Measurements from ENCODE around the gene PPP2R3B. TPM values are rescaled to one million over a fixed set of nuclear protein-coding genes. Genes with fewer than 3 reads are reported as not detected.

The PPP2R3B gene
- total RNA-seq, 1 donor from 2014 or later, result 9.3 TPM

GRCh38 chrX:323721-324628 is 62.7 kb downstream of the PPP2R3B start:
- ATAC-seq (peak; percentile 59), DNase-seq (ENCODE audit: low spot score) (peak; percentile 61)

- ATAC-seq (no peak), DNase-seq (ENCODE audit: low spot score) (no peak)
These were observed 66.5 kb downstream of the PPP2R3B start for GRCh38 chrX:320126-320783.

GRCh38 chrX:319579-320125 is 67.1 kb downstream of the PPP2R3B start:
- no peak for DNase-seq (ENCODE audit: low spot score)

GRCh38 chrX:318739-319578 is 67.7 kb downstream of the PPP2R3B start, which contains the start of gene GTPBP6:
TSS of gene GTPBP6 (minus strand) at chrX:318796. CDS start at chrX:318787, 9 bp downstream.
- peak; percentile 100 for DNase-seq (ENCODE audit: low spot score)
- ATAC-seq, result peak; percentile 68

More at GRCh38 chrX:319579-320125, 67.1 kb downstream of the PPP2R3B start:
- ATAC-seq, result no peak

- peak; percentile 97 for DNase-seq (ENCODE audit: low spot score)
These were observed 68.5 kb downstream of the PPP2R3B start for GRCh38 chrX:318068-318738.

GRCh38 chrX:317424-318067 is 69.2 kb downstream of the PPP2R3B start:
- no peak for ATAC-seq
- DNase-seq (ENCODE audit: low spot score), result no peak

More at GRCh38 chrX:318068-318738, 68.5 kb downstream of the PPP2R3B start:
- ATAC-seq, result peak; percentile 75

GRCh38 chrX:316351-317325 is 70.1 kb downstream of the PPP2R3B start:
- no peak for DNase-seq (ENCODE audit: low spot score)
- no peak for ATAC-seq

GRCh38 chrX:314781-315595 is 71.7 kb downstream of the PPP2R3B start:
- DNase-seq (ENCODE audit: low spot score), result no peak
- no peak for ATAC-seq

- DNase-seq (ENCODE audit: low spot score), result no peak
- ATAC-seq, result no peak
These were observed 72.7 kb downstream of the PPP2R3B start for GRCh38 chrX:314049-314448.

- ATAC-seq (no peak), DNase-seq (ENCODE audit: low spot score) (no peak)
These were observed 73.2 kb downstream of the PPP2R3B start for GRCh38 chrX:313546-313945.

GRCh38 chrX:312621-313331 is 73.9 kb downstream of the PPP2R3B start:
- ATAC-seq (no peak), DNase-seq (ENCODE audit: low spot score) (no peak)

- no peak for DNase-seq (ENCODE audit: low spot score)
- no peak for ATAC-seq
These were observed 75.3 kb downstream of the PPP2R3B start for GRCh38 chrX:311156-312129.

- DNase-seq (ENCODE audit: low spot score) (no peak), ATAC-seq (no peak)
These were observed 76.0 kb downstream of the PPP2R3B start for GRCh38 chrX:310621-311155.

- ATAC-seq (no peak), DNase-seq (ENCODE audit: low spot score) (no peak)
These were observed 77.7 kb downstream of the PPP2R3B start for GRCh38 chrX:308821-309520.
